ENCODE measurements around the gene MTSS2.
"Not testable (repeated sequence)": the region's sequence is repeated elsewhere in the genome, so short reads cannot be mapped to it uniquely, and the experiment has no call there.

MTSS2 gene

DNA sequence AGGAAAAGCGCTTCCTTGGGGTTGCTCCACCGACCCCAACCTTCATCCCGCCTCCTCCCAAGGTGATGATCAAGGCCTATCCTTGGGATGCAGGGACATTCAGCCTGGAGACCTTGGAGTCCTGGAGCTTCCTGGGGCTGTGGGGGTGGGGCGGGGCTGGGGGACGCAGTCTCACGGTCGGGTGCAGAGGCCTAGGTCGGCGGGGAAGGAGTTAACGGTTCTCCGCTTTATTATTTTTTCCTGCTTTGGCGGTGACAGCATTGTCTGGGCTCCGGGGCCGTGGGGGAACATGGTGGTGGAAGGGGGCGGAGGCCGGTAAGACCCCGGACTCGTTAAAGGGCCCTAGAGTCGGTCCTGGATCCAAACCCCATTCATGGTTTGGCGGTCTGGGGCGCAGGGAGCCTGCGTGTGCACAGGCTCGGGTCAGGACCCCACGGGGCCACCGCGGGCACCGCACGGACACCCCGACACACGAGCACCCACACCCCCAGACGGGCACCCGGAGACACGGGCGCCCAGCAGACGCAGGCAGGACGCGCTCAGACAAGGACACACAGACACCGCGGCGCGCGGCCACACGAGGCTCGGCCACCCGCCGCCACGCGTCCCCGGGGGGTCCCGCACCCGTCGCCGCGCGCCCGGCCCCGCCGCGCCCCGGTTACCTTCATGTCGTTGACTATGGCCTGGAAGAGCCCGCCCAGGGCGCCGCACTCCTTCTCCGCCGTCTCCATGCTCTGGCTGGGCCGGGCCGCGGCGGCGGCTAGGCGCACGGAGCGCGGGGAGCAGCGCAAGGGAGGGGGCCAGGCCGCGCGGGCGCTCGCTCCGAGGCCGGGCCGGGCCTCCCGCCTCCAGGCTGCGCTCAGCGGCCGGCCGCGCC, 554 bp downstream of the MTSS2 start:
- no peak for DNase-seq (ENCODE audit: low read depth in 2 of 2)

- no peak for DNase-seq (ENCODE audit: low read depth in 2 of 2)
Measured at GRCh38 chr16:70684146-70685060, 1.4 kb downstream of the MTSS2 start.

- DNase-seq (ENCODE audit: low read depth in 2 of 2): no peak
Measured at GRCh38 chr16:70683146-70683944, 2.5 kb downstream of the MTSS2 start.

GRCh38 chr16:70682239-70683145, 3.4 kb downstream of the MTSS2 start:
- no peak for DNase-seq (ENCODE audit: low read depth in 2 of 2)

DNA sequence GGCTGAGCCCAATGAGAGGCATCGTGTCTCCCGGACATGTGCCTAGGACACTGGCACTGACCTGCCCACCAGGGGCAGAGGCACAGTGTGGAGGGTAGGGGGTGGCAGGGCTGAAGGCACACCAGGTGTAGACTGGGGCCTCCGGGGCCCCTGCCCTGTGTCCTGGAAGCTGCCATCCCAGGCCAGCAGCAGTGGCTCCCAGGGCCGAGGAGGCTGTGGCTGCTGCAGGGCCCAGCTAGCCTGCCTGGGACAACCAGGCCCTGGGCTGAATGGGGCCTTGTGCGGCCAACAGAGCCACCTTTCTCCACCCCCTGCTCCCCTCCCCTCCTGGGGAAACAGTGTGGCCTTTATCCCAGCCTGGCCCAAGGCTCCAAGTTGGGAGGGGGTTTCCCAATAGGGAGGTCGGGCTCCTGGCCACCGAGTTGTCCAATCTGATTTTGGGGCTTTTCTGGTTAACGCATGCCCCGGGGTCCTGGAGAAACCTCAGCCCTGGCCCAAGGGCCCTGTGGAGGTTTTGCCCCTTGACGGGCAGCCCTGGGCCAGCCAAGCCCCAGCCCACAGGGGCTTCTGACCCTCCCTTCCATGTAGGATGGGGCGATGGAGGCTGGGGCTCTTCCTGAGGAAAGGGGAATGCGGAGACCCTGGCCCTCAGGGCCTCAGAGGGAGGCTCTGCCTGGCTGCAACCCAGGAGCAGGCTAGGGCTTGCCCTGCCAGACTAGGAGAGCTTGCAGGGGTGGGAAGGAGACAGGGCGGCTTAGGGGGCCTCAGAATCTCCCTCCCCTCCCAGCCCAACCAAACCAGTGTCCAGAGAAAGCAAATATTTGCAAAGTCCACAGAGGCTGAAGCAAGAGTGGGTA, 4.2 kb downstream of the MTSS2 start:
- no peak for DNase-seq (ENCODE audit: low read depth in 2 of 2)

- DNase-seq (ENCODE audit: low read depth in 2 of 2): no peak
Measured at GRCh38 chr16:70680495-70681381, 5.1 kb downstream of the MTSS2 start.

- no peak for DNase-seq (ENCODE audit: low read depth in 2 of 2)
Measured at GRCh38 chr16:70679671-70680494, 6.0 kb downstream of the MTSS2 start.

GRCh38 chr16:70678898-70679670, 6.8 kb downstream of the MTSS2 start:
- no peak for DNase-seq (ENCODE audit: low read depth in 2 of 2)

GRCh38 chr16:70678121-70678897, 7.5 kb downstream of the MTSS2 start:
- DNase-seq (ENCODE audit: low read depth in 2 of 2): no peak

DNA sequence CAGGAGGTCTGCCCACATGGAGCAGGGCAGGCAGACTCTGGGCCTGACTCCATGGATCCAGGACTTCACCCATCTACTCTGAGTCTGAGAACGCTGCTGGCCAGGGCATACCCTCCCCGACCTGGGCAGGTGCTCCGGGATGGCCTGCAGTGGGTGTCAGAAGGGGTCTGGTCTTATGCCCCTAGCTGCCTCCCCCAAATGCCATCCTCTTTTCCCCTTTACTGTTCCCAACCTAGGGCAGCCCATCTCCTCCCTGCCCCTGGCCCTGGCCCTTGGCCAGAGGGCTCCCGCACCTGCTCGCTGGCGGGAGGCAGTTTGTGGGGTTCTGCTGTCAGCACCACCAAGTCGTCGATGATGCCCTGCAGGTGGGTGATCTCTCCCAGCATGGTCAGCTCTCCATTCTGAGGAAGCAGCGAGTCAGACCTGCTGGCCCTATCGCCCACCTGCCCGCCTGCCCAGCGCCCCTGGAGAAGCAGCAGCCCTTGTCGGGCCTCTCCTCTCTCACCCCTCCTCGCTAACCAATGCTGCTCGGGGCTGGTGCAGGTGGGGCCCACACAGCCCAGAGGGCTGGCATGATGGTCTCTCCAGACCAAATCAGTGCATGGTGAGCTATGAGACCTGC, 8.2 kb downstream of the MTSS2 start:
- no peak for DNase-seq (ENCODE audit: low read depth in 2 of 2)

- DNase-seq (ENCODE audit: low read depth in 2 of 2): no peak
Measured at GRCh38 chr16:70676675-70677498, 9.0 kb downstream of the MTSS2 start.

DNA sequence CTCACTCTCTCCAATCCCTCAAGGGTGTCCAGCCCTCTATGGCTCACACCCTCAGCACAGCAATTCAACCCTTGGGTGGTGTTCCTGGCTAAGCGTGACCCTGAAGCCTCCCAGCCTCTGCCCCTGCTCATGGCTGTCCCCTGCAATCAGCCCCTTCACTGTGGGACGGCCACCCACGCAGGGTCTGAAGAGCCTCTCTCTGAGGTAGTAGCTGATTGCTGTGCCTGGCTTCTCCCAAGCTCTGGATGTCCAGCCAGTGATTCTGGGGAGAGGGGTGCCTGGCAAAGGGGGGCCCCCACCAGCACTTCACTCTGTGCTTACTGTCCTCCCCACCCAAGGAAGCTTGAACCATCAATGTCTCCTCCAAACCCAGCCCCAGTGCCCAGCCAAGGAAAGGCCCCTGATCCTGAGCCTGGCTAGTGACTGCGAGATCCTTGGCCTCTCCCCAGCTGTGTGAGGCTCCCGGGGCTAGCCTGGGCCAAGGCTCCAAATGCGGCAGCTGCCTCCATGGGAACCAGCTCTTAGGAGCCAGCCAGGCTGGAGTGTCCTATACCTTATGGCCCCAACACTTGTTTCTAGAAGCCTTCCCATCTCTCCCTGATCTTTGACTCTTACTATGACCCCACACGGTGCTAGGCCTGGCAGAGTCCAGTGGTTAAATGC, 9.9 kb downstream of the MTSS2 start:
- no peak for DNase-seq (ENCODE audit: low read depth in 2 of 2)

- no peak for DNase-seq (ENCODE audit: low read depth in 2 of 2)
Measured at GRCh38 chr16:70674221-70675014, 11.4 kb downstream of the MTSS2 start.

DNA sequence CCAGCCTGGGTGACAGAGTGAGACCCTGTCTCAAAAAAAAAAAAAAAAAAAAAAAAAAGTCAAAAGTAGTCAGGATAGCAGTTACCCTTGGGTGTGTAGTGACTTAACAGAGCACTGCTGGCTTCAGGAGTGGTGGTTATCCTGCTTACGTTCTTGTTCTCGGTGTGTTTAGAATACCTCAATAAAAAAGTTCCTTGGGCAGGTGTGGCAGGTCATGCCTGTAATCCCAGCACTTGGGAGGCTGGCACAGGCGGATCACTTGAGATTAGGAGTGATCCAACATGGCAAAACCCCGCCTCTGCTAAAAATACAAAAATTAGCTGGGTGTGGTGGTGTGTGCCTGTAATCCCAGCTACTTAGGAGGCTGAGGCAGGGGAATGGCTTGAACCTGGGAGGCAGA, 14.9 kb downstream of the MTSS2 start:
- not testable (repeated sequence) for DNase-seq (ENCODE audit: low read depth in 2 of 2)
